Upper lobe of right lung (tissue), 1 donor: ENCODE data around the gene MPZL3. TPM values are rescaled to one million over a fixed set of nuclear protein-coding genes. Genes with fewer than 3 reads are reported as not detected.
"Not testable (repeated sequence)": the region's sequence is repeated elsewhere in the genome, so short reads cannot be mapped to it uniquely, and the experiment has no call there.

Experiments used
- ATAC-seq: fragments of 200-7000 bp; cut with Tn5 transposase; one replicate; pipeline ENCODE4 v1.9.1; 2020; ENCODE audit warnings: mild to moderate bottlenecking, moderate library complexity
- DNase-seq: peaks from one replicate; pipeline ENCODE4 v3.0.0-alpha.2; 2020
- H3K27ac ChIP-seq: fragments of 200-600 bp; one replicate; pipeline ENCODE4 v1.8.0; 2022
- H3K27me3 ChIP-seq: fragments of 200-600 bp; one replicate; pipeline ENCODE4 v1.8.0; 2022; ENCODE audit warnings: mild to moderate bottlenecking
- H3K36me3 ChIP-seq: fragments of 200-600 bp; one replicate; pipeline ENCODE4 v1.8.0; 2022
- H3K4me1 ChIP-seq: fragments of 200-600 bp; one replicate; pipeline ENCODE4 v1.8.0; 2022
- H3K4me3 ChIP-seq: fragments of 200-600 bp; one replicate; pipeline ENCODE4 v1.8.0; 2022; ENCODE audit warnings: mild to moderate bottlenecking
- H3K9me3 ChIP-seq: fragments of 200-600 bp; one replicate; pipeline ENCODE4 v1.8.0; 2022
- intact Hi-C: fragments of 100-400 bp; cut with DNase I; formaldehyde crosslinking; loops from one replicate; pipeline ENCODE4 v1.11.0; 2022
- total RNA-seq: library from RNA; stranded (reverse); fragmentation: NEBNext Ultra II Directional; extraction: Animal tissue kit (Norgen Biotek cat#: 25700); gene quantifications from one replicate; pipeline ENCODE4 v1.2.1, GENCODE V29; 2021
- TF ChIP-seq, protein P1 (sequence below): fragments of 200-600 bp; IDR thresholded peaks from one replicate; pipeline ENCODE4 v1.8.0; 2022; ENCODE audit warnings: antibody characterized with exemption
- donor health status: DM: no; HTN: yes; CAD: no; lungs with severe emphysema.

Gene MPZL3
- total RNA-seq, 1 donor from 2014 or later: 11.8 TPM

- Histone ChIP-seq H3K4me1 (no peaks in the 10 kb centered on the region), H3K4me3 (no peak overlapping the region), H3K9me3 (no peaks in the 10 kb centered on the region), H3K36me3 (no peaks in the 10 kb centered on the region), H3K27me3 (no peaks in the 10 kb centered on the region), H3K27ac (no peak overlapping the region)
- TF ChIP-seq, protein P1, sequence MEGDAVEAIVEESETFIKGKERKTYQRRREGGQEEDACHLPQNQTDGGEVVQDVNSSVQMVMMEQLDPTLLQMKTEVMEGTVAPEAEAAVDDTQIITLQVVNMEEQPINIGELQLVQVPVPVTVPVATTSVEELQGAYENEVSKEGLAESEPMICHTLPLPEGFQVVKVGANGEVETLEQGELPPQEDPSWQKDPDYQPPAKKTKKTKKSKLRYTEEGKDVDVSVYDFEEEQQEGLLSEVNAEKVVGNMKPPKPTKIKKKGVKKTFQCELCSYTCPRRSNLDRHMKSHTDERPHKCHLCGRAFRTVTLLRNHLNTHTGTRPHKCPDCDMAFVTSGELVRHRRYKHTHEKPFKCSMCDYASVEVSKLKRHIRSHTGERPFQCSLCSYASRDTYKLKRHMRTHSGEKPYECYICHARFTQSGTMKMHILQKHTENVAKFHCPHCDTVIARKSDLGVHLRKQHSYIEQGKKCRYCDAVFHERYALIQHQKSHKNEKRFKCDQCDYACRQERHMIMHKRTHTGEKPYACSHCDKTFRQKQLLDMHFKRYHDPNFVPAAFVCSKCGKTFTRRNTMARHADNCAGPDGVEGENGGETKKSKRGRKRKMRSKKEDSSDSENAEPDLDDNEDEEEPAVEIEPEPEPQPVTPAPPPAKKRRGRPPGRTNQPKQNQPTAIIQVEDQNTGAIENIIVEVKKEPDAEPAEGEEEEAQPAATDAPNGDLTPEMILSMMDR: no peak
- no peak for DNase-seq
- peak; percentile 71 for ATAC-seq
- intact Hi-C loops: no loop called here
Observed at GRCh38 chr11:118186346-118187107, 65.6 kb downstream of the MPZL3 start.

GRCh38 chr11:118184784-118185579, 67.2 kb downstream of the MPZL3 start:
- Histone ChIP-seq H3K27me3 (no peaks in the 10 kb centered on the region), H3K27ac (no peak overlapping the region), H3K36me3 (no peaks in the 10 kb centered on the region), H3K9me3 (no peaks in the 10 kb centered on the region), H3K4me3 (no peak overlapping the region), H3K4me1 (no peaks in the 10 kb centered on the region)
- no peak for DNase-seq
- peak; percentile 75 for ATAC-seq
- TF ChIP-seq, protein P1: no peak
- intact Hi-C loops: no loop called here

GRCh38 chr11:118183691-118184090, 68.5 kb downstream of the MPZL3 start:
- H3K36me3 ChIP-seq, H3K27me3 ChIP-seq, H3K4me3 ChIP-seq, H3K4me1 ChIP-seq, ATAC-seq, intact Hi-C loops, H3K27ac ChIP-seq, DNase-seq, H3K9me3 ChIP-seq: not testable (repeated sequence)

DNA sequence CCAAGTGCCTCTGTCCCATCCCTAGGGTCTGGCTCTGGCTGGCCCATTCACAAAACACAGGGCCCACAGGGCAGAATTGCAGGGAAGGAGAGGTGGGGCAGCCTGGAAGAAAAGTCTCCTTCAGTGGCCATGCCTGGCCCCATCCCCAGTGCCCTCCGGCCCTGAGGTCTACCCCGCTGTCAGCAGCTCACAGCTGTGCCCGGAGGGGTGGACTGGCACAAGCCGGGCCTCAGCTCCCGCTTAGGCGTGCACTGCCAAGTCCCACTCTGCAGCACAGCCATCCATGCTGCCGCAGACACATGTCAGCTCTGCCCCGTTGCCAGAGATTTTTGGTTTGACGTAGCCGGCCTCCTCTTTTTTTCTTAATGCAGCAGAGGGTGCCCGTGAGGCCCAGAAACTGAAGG, 71.9 kb downstream of the MPZL3 start:
- intact Hi-C loops: no loop called here
- ATAC-seq (peak; percentile 50), DNase-seq (no peak)
- Histone ChIP-seq H3K27me3 (no peaks in the 10 kb centered on the region), H3K27ac (no peak overlapping the region), H3K36me3 (no peaks in the 10 kb centered on the region), H3K4me1 (peaks cover 2% of the 10 kb centered on the region), H3K4me3 (no peak overlapping the region), H3K9me3 (no peaks in the 10 kb centered on the region)
- TF ChIP-seq, protein P1: no peak

GRCh38 chr11:118176778-118177134, 75.4 kb downstream of the MPZL3 start:
- ATAC-seq: no peak

More at GRCh38 chr11:118176778-118177134, 75.4 kb downstream of the MPZL3 start:
- no peak overlapping the region for H3K27ac ChIP-seq
- H3K27me3 ChIP-seq: no peaks in the 10 kb centered on the region
- intact Hi-C loops: no loop called here
- no peaks in the 10 kb centered on the region for H3K9me3 ChIP-seq
- no peaks in the 10 kb centered on the region for H3K36me3 ChIP-seq
- DNase-seq: no peak
- peaks cover 9% of the 10 kb centered on the region for H3K4me1 ChIP-seq
- TF ChIP-seq, protein P1: no peak
- H3K4me3 ChIP-seq: no peak overlapping the region

Other genes starting within 250 kb of the MPZL3 start
- gene TMPRSS4, start 175.3 kb downstream of the MPZL3 start, total RNA-seq: 3.0 TPM
- gene SMIM35, start 165.4 kb downstream of the MPZL3 start, total RNA-seq: not detected
- 7.2 TPM for gene SCN4B, start 99.5 kb downstream of the MPZL3 start, total RNA-seq
- gene SCN2B, start 75.7 kb downstream of the MPZL3 start, total RNA-seq: 2.5 TPM
- 87.9 TPM for gene JAML, start 27.4 kb downstream of the MPZL3 start, total RNA-seq
- 119 TPM for gene MPZL2, start 11.9 kb upstream of the MPZL3 start, total RNA-seq
- 14.5 TPM for gene CD3E, start 52.4 kb upstream of the MPZL3 start, total RNA-seq
- gene CD3D, start 90.3 kb upstream of the MPZL3 start, total RNA-seq: 8.5 TPM
- 6.5 TPM for gene CD3G, start 92.0 kb upstream of the MPZL3 start, total RNA-seq
- 40.0 TPM for gene UBE4A, start 107.2 kb upstream of the MPZL3 start, total RNA-seq
- 140 TPM for gene ATP5MG, start 149.2 kb upstream of the MPZL3 start, total RNA-seq
- 64.7 TPM for gene KMT2A, start 184.1 kb upstream of the MPZL3 start, total RNA-seq